HG03521 (cell line): ENCODE data around the gene SFT2D1.
"Not testable (repeated sequence)": the region's sequence is repeated elsewhere in the genome, so short reads cannot be mapped to it uniquely, and the experiment has no call there.

Source experiments
- ATAC-seq: cut with Tn5 transposase; IDR thresholded peaks from one replicate; pipeline ENCODE4 v1.9.1; 2021; ENCODE audit warnings: mild to moderate bottlenecking, moderate library complexity; ENCODE audit not compliant: unreplicated experiment

SFT2D1 gene

GRCh38 chr6:166365221-166365620 lies 22.9 kb upstream of the SFT2D1 start:
- no peak for ATAC-seq

DNA sequence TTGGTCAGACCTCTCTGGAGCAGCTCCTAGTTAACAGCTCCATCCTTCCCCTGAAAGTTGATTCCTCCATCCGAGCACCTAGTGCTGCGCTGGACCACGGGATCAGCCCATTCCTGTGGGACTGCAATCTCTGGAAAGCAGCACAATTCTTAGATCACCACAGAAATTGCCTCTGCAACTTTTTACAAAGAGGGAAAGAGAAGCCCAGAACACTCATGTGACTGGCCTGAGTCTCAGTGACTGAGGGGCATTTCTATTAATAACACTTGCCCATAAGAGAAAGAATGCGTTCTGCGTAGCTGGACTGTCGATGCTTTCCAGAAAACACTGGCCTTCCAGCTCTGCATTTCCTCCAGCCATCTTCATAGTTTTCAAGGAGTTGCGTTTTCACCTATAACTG lies 22.1 kb upstream of the SFT2D1 start:
- ATAC-seq, result no peak

GRCh38 chr6:166362427-166362826 lies 20.1 kb upstream of the SFT2D1 start:
- ATAC-seq, result not testable (repeated sequence)

GRCh38 chr6:166361077-166361429 lies 18.7 kb upstream of the SFT2D1 start:
- no peak for ATAC-seq

DNA sequence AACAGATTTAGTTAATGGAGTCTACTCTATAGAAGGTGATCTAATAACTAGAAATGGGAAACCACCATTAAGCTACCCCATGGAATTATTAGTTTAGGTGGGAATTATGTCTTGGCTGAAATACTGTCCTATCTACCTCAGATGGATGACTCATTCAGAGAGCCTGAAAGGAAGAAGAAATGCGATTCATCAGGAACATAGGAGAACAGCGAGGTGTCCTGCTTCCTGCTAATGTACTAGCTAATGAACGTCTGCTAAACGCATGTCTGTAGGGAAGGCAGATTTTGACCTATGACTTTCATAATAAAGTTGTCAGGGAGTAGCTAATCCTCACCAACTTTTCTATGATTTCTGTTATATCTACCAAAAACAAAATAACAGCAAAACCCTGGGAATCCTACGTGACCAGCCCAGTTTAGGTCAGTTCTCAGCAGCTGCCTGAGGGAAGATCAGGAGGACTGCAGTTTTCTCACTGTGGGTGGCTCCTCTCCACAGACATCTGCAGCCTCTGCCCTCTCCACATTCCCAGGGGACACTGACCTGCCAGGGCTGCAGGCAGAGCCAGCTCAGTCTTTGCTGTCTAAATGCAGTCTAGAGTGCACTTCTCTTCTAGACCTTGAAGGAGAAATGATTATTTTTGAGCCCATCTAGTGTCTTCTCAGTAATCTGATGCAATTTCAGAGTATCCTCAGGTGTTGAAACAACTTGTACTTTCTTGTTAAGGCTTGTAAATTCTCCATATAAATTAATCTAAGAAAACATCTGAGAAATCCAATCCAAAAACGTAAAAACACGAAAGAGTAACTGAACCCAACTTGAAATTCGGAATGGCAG lies 18.1 kb upstream of the SFT2D1 start:
- no peak for ATAC-seq

DNA sequence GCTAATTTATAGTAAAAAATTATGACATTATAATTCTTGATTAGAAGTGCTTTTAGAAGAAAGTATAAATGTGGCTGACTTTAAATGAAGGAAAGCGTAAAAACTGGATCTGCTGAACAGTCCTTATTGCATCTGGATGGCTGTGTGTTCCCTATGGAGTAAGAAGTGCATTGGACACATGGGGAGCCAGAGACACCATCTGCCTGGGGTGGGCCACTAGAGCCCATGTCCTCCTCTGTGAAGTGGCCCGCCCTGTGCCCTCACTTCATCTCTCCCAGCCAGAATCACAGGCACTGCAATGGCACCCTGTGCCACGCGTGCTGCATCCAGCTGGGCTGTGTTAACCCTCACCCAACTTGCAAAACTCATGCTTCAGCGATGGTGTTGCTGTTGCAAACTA lies 13.2 kb upstream of the SFT2D1 start:
- no peak for ATAC-seq

DNA sequence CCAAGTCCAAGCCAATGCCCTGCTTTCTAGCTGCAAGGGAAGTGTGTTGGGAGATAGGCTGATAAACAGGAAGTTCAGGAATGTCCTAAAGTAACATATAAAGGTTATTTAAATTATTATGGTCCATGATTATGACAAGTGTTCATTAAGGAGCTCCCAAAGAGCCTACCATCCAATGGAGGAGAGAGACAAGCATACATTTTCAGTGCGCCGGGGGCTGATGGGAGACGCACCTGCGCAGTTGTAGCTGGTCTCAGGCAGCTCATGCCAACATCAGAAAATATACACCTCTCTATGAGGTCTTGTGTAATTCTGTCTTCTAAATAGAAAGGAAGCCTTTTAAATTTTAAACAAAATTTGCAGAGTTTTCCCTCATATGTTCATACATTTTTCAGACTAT lies 12.6 kb upstream of the SFT2D1 start:
- no peak for ATAC-seq

DNA sequence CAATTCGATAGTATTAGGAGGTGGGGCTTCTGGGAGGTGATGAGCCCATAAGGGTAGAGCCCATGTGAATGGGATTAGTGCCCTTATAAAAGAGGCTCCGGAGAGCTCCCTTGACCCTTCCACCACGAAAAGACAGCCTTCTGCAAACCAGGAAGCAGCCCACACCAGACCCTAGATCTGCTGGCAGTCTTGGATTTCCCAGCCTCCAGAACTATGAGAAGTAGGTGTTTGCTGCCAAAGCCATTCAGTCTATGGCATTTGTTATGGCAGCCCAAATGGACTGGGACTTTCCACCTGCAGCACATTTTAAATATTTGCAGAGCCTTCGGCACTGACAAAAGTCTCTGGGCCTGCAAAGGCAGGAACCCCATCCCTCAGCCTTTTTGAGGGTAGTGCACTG lies 11.8 kb upstream of the SFT2D1 start:
- ATAC-seq, result no peak

DNA sequence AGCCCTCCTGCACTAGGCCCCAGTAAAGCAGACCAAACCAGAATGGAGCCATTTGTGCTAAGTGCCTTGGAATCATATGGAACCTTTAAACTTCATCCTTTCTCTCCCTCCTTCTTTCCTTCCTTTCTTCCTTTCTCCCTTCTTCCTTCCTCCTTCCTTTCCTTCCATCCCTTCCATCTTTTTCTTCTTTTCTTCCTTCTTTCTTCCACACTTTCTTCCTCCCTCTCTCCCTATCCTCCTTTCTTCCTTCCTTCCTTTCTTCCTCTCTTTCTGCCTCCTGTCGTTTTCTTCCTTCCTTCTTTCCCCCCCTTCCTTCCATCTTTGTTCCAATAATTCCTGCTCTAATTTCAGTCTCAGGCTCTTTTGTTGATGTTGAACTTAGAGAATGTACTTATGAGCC lies 11.2 kb upstream of the SFT2D1 start:
- ATAC-seq, result no peak

DNA sequence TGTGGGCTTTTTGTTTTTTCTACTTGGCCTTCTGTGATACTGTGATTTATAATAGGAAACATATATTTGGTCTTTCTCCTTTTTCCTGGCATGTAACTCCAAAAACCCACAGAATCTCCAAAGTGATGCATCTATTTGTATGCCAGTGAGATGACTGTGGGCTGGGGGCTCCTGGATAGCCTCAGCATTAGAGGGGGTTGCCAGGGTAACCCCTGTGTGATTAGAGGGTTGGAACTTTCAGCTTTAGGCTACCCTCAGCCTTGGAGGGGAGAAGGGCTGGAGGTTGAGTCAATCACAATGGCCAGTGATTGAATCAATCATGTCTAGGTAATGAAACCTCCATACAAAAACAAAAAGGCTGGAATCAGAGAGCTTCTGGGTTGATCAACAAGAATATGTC lies 10.6 kb upstream of the SFT2D1 start:
- ATAC-seq, result no peak

- ATAC-seq, result peak; percentile 98
These were observed 9.5 kb upstream of the SFT2D1 start for GRCh38 chr6:166351715-166352285.

DNA sequence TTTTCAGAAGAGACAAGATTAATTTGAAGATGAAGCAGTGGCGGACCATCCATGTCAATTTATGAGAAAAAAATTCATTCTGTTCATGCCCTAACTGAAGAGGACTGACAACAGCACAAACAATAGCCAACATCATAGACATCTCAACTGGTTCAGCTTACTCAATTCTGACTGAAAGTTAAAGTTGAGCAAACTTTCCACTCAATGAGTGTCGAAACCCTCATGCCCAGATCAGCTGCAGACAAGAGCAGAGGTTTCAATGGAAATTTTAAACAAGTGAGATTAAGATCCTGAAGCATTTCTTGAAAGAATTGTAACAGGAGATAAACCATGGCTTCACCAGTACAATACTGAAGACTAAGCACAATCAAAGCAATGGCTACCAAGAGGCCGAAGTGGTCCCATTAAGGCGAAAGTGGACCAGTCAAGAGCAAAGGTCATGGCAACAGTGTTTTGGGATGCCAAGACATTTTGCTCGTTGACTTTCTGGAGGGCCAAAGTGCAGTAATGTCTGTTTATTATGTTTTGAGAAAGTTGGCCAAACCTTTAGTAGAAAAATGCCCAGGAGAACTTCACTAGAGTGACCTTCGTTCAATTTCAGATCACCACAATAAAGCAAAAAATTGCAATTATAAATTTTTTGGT lies 6.1 kb upstream of the SFT2D1 start:
- no peak for ATAC-seq

DNA sequence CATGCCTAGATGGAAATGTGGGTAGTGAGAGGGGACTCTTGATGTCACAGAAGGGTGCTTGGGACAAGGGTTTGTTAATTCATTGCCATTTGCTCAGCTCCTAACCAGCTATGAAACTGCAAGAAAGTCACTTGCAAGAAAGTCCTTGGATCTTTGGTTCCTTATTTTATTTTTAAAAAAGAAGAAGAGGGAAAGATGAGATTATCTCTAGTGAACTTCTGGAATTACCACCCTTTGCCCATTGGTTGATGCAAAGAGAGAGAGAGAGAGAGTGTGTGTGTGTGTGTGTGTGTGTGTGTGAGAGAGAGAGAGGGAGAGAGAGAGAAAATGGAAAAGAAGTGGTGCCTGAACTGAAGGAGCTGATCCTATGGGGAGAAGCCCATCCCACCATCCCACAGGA lies 4.6 kb upstream of the SFT2D1 start:
- no peak for ATAC-seq

DNA sequence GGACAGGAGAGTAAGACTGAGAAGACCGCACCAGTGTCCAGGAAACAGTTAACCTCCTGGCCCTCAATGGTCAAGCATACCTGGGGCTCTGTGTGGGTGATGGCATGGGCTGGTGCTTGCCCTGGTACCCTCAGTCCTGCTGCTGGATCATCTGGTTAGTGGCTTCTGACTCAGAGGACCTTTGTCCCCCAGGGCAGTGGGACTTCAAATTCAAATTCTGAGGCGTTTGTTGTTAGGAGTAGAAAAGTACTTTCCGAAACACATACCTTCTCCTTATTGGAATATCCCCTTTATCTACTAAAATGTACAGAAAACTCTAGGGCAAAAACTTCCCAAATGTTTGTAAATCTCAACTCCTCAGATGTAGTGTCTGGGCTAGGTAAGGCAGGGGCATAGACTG lies 4.1 kb upstream of the SFT2D1 start:
- ATAC-seq, result no peak

DNA sequence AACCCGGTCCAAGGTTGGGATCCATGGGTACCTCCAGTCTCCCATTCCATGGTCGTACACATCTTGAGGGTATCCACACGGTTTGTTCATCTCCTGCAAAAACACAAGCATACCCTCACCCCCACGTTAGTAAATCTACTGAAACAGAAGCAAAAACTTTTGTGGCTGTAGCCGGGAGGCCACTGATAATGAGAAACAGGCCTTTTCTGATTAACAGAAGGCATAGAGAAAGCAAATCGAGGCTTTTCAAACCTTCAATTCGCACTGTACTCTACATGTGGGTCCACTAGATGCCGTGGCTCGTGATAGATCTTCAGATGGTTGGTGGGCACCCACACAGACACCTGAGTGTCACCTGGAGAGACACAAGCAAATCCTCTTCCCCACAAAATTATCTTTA lies 3.3 kb upstream of the SFT2D1 start:
- not testable (repeated sequence) for ATAC-seq

- ATAC-seq, result not testable (repeated sequence)
These were observed 2.6 kb upstream of the SFT2D1 start for GRCh38 chr6:166344921-166345320.

GRCh38 chr6:166344240-166344639 lies 1.9 kb upstream of the SFT2D1 start:
- no peak for ATAC-seq

DNA sequence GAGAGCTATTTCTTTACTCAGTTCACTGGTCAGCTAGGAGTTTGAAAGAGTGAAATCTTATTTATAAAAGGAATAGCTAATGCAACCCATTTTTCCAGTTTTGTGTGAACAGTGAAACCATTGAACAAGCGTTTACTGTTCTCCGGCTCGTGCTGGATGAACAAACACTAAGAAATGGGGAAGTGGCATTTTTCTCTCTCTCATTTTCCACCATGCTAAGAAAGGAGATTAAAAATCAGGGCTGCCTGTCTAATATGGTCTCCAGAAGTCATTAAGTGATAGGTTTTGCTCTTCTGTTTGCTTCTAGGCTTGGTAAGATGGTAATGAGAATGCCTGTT lies 774 bp upstream of the SFT2D1 start:
- ATAC-seq, result peak; percentile 9

- no peak for ATAC-seq
These were observed 382 bp downstream of the SFT2D1 start for GRCh38 chr6:166341977-166342348.

DNA sequence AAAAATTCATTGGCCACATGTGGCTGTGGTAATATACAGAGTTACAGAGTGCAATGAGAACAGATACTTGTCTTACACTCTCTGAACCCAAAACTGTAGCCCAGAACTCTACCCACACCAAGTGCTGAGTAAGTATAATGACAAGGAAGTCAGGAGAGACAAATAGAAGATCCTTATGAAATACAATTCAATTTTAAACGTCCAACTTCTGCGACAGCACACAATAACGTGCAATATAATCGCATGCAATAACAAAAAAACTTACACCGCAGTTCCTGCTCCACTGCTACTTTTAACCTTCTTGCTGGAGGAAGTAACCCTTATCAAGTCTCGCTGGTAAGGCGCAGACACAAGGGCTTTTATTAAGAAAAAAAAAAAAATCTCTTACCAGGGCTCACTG lies 881 bp downstream of the SFT2D1 start:
- no peak for ATAC-seq

DNA sequence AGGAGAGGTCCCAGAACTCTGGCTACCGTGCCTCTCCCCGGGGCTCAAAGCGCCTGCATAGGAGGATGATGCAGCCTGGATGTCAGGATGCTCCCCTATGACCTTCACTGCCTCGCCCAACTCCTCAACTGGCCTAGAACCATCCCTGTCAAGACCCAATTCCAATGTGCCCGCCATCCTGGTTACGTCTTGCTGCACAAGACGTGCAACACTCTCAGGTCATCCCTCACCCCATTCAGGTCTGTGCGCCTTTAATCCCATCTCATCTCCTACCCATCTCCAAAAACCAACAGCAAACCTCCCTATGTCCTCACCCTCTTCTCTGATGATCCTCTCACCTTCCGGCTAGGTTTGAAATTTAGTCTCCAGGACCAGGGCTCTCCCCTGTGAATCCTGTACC lies 3.5 kb downstream of the SFT2D1 start:
- ATAC-seq, result no peak

DNA sequence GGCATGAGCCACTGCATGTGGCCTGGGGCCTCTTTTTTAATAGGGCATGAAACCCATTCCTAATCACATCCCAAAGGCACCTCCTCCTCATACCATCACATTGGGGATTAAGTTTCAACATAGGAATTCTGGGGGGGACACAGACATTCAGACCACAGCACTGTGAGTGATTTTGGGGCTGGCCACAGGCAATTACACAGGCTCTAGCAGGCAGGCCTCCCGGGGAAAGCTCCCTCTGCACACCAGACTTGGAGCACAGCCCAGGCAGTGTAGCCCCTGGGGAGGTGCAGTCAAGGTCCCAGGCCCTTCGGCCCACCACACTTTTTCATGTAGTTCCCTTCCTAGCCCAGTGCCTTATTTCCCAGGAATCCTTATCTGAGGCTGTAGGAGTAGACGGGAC lies 5.5 kb downstream of the SFT2D1 start:
- no peak for ATAC-seq
